Hepatocyte (in vitro differentiated cells): ENCODE measurements around the gene NPTXR. TPM values are rescaled to one million over a fixed set of nuclear protein-coding genes. Genes with fewer than 3 reads are reported as not detected.

Experiments
- DNase-seq: peaks from one replicate; pipeline ENCODE4 v3.0.0-alpha.2; 2016; ENCODE audit warnings: low spot score
- H2AFZ ChIP-seq: fragments of 200-600 bp; sonication (generic); 2 replicates; pipeline ENCODE4 v1.6.0; 2016; ENCODE audit warnings: antibody characterized with exemption, mild to moderate bottlenecking
- H3K27ac ChIP-seq: fragments of 200-600 bp; sonication (generic); 2 replicates; pipeline ENCODE4 v1.5.1; 2016; ENCODE audit warnings: mild to moderate bottlenecking
- H3K27me3 ChIP-seq: fragments of 200-600 bp; sonication (generic); 2 replicates; pipeline ENCODE4 v1.6.1; 2016
- H3K36me3 ChIP-seq: fragments of 200-600 bp; sonication (generic); replicated peaks from 2 replicates; pipeline ENCODE4 v1.5.1; 2016; ENCODE audit warnings: low read depth; ENCODE audit not compliant: insufficient read depth
- H3K4me1 ChIP-seq: fragments of 200-600 bp; sonication (generic); 2 replicates; pipeline ENCODE4 v1.5.1; 2016; ENCODE audit warnings: mild to moderate bottlenecking, moderate library complexity; ENCODE audit not compliant: insufficient read depth
- H3K4me2 ChIP-seq: fragments of 200-600 bp; sonication (generic); 2 replicates; pipeline ENCODE4 v1.6.0; 2016
- H3K4me3 ChIP-seq: fragments of 200-600 bp; sonication (generic); 2 replicates; pipeline ENCODE4 v1.5.1; 2016; ENCODE audit warnings: mild to moderate bottlenecking
- H3K79me2 ChIP-seq: fragments of 200-600 bp; sonication (generic); 2 replicates; pipeline ENCODE4 v1.6.0; 2017; ENCODE audit warnings: mild to moderate bottlenecking
- H3K9me2 ChIP-seq: fragments of 200-600 bp; sonication (generic); replicated peaks from 2 replicates; pipeline ENCODE4 v1.6.0; 2017; ENCODE audit warnings: mild to moderate bottlenecking; ENCODE audit not compliant: insufficient read depth
- H3K9me3 ChIP-seq: fragments of 200-600 bp; sonication (generic); 2 replicates; pipeline ENCODE4 v1.5.1; 2016; ENCODE audit warnings: low read depth, mild to moderate bottlenecking
- H4K20me1 ChIP-seq: fragments of 200-600 bp; sonication (generic); 2 replicates; pipeline ENCODE4 v1.6.0; 2016; ENCODE audit warnings: mild to moderate bottlenecking; ENCODE audit not compliant: insufficient read depth, poor library complexity, severe bottlenecking
- CTCF ChIP-seq: fragments of 200-600 bp; sonication (generic); IDR thresholded peaks from 2 replicates; pipeline ENCODE4 v1.5.1; 2016; ENCODE audit warnings: antibody characterized with exemption, mild to moderate bottlenecking; ENCODE audit not compliant: poor library complexity
- EZH2 ChIP-seq: fragments of 200-600 bp; sonication (generic); IDR thresholded peaks from 2 replicates; pipeline ENCODE4 v1.6.1; 2016; ENCODE audit warnings: antibody characterized with exemption, mild to moderate bottlenecking, borderline replicate concordance
- EZH2phosphoT487 ChIP-seq: fragments of 200-600 bp; sonication (generic); IDR thresholded peaks from one replicate; pipeline ENCODE4 v1.6.1; 2018; ENCODE audit warnings: antibody characterized with exemption, mild to moderate bottlenecking, low read depth, moderate library complexity; ENCODE audit not compliant: unreplicated experiment, severe bottlenecking
- WGBS: methylation state at CpG from one replicate; pipeline ENCODE4 v1.1.6; 2016; ENCODE audit warnings: low lambda C conversion rate; ENCODE audit errors: missing lambda C conversion rate; 5-methylcytosine and 5-hydroxymethylcytosine counted together
- polyA plus RNA-seq: library from polyadenylated mRNA; unstranded; fragments of >200 nt; fragmentation: Nextera tagmentation; extraction: Ambion mirVana; gene quantifications from 2 replicates; pipeline ENCODE4 v1.2.1, GENCODE V29; 2016
- total RNA-seq: library from RNA; depleted of rRNA; stranded (reverse); fragments of >200 nt; gene quantifications from 2 replicates; pipeline ENCODE4 v1.2.3, GENCODE V29; 2014

Gene NPTXR
- total and polyA plus RNA-seq, 2 experiments from 2014 or later: 3.3 to 3.8 TPM

DNA sequence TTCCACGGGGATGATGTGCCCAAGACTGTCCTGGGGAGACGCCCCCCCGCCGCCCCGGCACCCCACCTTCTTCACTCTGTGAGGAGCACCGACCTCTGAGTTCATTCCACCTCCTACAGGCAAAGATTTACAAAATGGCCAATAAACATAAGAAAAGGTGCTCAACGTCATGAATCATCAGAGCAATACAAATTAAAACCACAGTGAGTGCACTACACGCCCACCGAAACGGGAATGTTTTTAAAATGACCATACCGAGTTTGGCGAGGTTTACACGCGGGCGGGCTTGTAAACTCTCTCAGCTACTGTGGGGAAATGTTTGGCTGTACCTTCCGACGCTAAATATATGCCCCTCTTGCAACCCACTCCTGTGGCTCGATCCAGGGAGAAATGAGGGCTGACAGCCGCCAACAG, 7.9 kb downstream of the NPTXR start:
- H2AFZ ChIP-seq: no peak overlapping the region

GRCh38 chr22:38834991-38835390, 8.8 kb downstream of the NPTXR start:
- TF ChIP-seq CTCF: no peak
- no peak for TF ChIP-seq EZH2phosphoT487
- no peak for TF ChIP-seq EZH2
- Histone ChIP-seq H3K4me2 (no peak overlapping the region), H3K4me3 (no peak overlapping the region), H2AFZ (no peak overlapping the region), H3K36me3 (no peaks in the 10 kb centered on the region), H3K9me3 (no peaks in the 10 kb centered on the region), H3K9me2 (no peaks in the 10 kb centered on the region), H3K27me3 (no peaks in the 10 kb centered on the region), H3K4me1 (no peaks in the 10 kb centered on the region), H4K20me1 (no peaks in the 10 kb centered on the region), H3K79me2 (no peaks in the 10 kb centered on the region), H3K27ac (no peak overlapping the region)
- WGBS: 97% methylated on average over 5 of the region's 5 CpGs
- no peak for DNase-seq

More for the DNA sequence above, 7.9 kb downstream of the NPTXR start:
- Histone ChIP-seq H3K4me1 (no peaks in the 10 kb centered on the region), H4K20me1 (no peaks in the 10 kb centered on the region), H3K79me2 (no peaks in the 10 kb centered on the region), H3K36me3 (no peaks in the 10 kb centered on the region), H3K4me2 (no peak overlapping the region), H3K27ac (no peak overlapping the region), H3K27me3 (no peaks in the 10 kb centered on the region), H3K9me3 (no peaks in the 10 kb centered on the region), H3K4me3 (no peak overlapping the region), H3K9me2 (no peaks in the 10 kb centered on the region)
- TF ChIP-seq EZH2 (no peak), CTCF (no peak), EZH2phosphoT487 (no peak)
- DNase-seq: no peak
- WGBS: 51% methylated on average over 19 of the region's 19 CpGs

DNA sequence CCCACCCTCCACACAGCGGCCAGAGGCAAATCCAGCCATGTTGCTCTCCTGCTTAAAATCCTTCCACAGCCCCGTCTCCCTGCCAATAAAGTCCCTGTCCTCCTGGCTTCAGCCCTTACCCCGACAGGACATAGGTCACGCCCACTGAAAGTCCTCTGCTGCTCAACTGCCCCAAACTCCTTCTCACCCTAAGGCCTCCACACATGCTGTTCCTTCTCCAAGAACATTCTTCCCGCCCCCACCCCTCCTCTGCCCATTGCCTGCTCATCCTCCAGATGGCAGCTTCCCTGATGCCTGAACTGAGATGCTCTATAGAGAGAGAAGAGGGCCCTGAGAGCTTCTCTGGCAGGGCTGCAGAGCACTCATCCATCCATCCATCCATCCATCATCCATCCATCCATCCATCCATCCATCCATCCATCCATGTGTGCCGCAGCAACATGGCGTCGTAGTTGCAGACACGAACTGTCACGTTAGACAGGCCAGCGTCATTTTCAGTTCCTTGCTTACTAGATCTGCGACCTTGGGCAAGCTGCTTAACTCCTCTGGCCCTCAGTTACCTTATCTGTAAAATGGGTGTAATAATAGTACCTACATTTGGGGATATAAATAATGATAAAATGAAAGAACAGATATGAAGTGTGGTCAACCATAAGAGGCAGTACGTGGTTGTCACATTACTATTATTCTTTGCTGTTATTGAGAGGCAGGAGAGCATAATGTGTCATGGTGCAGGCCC, 9.4 kb downstream of the NPTXR start:
- no peaks in the 10 kb centered on the region for H3K9me3 ChIP-seq
- WGBS: 88% methylated on average over 13 of the region's 13 CpGs

More for the DNA sequence above, 9.4 kb downstream of the NPTXR start:
- Histone ChIP-seq H3K27me3 (no peaks in the 10 kb centered on the region), H3K36me3 (no peaks in the 10 kb centered on the region), H3K4me2 (no peak overlapping the region), H3K27ac (no peak overlapping the region), H3K79me2 (no peaks in the 10 kb centered on the region), H4K20me1 (no peaks in the 10 kb centered on the region), H3K9me2 (no peaks in the 10 kb centered on the region), H2AFZ (no peak overlapping the region), H3K4me1 (no peaks in the 10 kb centered on the region), H3K4me3 (no peak overlapping the region)
- DNase-seq: no peak
- no peak for TF ChIP-seq EZH2
- no peak for TF ChIP-seq CTCF
- TF ChIP-seq EZH2phosphoT487: no peak
